Glutamatergic neuron (in vitro differentiated cells): ENCODE data around the gene CCDC172. TPM values are rescaled to one million over a fixed set of nuclear protein-coding genes. Genes with fewer than 3 reads are reported as not detected.

Source experiments
- DNase-seq: peaks from one replicate; pipeline ENCODE4 v3.0.0; 2022
- H3K27ac Mint-ChIP-seq: one replicate; pipeline ENCODE4 v1.8.0; 2020; ENCODE audit warnings: mild to moderate bottlenecking, mixed read lengths, inconsistent platforms; ENCODE audit not compliant: unreplicated experiment
- H3K27me3 Mint-ChIP-seq: one replicate; pipeline ENCODE4 v1.8.0; 2020; ENCODE audit warnings: mild to moderate bottlenecking, moderate library complexity, mixed read lengths, inconsistent platforms; ENCODE audit not compliant: unreplicated experiment
- H3K36me3 Mint-ChIP-seq: one replicate; pipeline ENCODE4 v1.8.0; 2020; ENCODE audit warnings: mild to moderate bottlenecking, mixed read lengths, inconsistent platforms; ENCODE audit not compliant: unreplicated experiment
- H3K4me1 Mint-ChIP-seq: one replicate; pipeline ENCODE4 v1.8.0; 2020; ENCODE audit warnings: mild to moderate bottlenecking, low read depth, mixed read lengths, inconsistent platforms; ENCODE audit not compliant: unreplicated experiment
- H3K4me3 Mint-ChIP-seq: one replicate; pipeline ENCODE4 v1.8.0; 2020; ENCODE audit warnings: mild to moderate bottlenecking, mixed read lengths, inconsistent platforms; ENCODE audit not compliant: unreplicated experiment
- H3K9me3 Mint-ChIP-seq: one replicate; pipeline ENCODE4 v1.8.0; 2020; ENCODE audit warnings: mild to moderate bottlenecking, moderate library complexity, mixed read lengths, inconsistent platforms; ENCODE audit not compliant: unreplicated experiment
- total RNA-seq: library from RNA; stranded (reverse); fragmentation: NEBNext Ultra II Directional; extraction: Animal tissue kit (Norgen Biotek cat#: 25700); gene quantifications from one replicate; pipeline ENCODE4 v1.2.1, GENCODE V29; 2021; ENCODE audit not compliant: unreplicated experiment
- TF ChIP-seq, protein P1 (sequence below): fragments of 200-600 bp; sonication (generic); IDR thresholded peaks from one replicate; pipeline ENCODE4 v1.5.0; 2021; ENCODE audit not compliant: partially characterized antibody, unreplicated experiment

CCDC172 gene
- total RNA-seq, 1 donor from 2014 or later, result not detected

DNA sequence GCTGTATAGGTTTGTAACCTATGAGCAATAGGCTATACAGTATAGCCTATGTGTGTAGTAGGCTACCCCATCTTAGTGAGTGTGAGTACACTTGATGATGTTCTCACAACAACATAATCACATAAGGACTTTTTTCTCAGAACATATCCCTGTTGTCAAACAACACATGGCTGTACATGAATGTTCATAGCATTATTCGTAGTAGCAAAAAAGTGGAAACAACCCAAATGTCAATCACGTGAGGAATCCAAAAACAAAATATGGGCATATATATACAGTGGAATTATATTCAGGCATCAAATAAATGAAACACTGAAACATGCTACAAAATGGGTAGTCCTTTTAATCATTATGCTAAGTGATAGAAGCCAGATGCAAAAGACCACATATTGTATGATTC, 31.1 kb downstream of the CCDC172 start:
- Mint-ChIP-seq H3K4me3 (no peak overlapping the region), H3K4me1 (no peaks in the 10 kb centered on the region), H3K9me3 (no peaks in the 10 kb centered on the region), H3K27me3 (peaks cover 1% of the 10 kb centered on the region), H3K36me3 (no peaks in the 10 kb centered on the region), H3K27ac (no peak overlapping the region)
- DNase-seq, result no peak
- TF ChIP-seq, protein P1, sequence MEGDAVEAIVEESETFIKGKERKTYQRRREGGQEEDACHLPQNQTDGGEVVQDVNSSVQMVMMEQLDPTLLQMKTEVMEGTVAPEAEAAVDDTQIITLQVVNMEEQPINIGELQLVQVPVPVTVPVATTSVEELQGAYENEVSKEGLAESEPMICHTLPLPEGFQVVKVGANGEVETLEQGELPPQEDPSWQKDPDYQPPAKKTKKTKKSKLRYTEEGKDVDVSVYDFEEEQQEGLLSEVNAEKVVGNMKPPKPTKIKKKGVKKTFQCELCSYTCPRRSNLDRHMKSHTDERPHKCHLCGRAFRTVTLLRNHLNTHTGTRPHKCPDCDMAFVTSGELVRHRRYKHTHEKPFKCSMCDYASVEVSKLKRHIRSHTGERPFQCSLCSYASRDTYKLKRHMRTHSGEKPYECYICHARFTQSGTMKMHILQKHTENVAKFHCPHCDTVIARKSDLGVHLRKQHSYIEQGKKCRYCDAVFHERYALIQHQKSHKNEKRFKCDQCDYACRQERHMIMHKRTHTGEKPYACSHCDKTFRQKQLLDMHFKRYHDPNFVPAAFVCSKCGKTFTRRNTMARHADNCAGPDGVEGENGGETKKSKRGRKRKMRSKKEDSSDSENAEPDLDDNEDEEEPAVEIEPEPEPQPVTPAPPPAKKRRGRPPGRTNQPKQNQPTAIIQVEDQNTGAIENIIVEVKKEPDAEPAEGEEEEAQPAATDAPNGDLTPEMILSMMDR, result no peak

DNA sequence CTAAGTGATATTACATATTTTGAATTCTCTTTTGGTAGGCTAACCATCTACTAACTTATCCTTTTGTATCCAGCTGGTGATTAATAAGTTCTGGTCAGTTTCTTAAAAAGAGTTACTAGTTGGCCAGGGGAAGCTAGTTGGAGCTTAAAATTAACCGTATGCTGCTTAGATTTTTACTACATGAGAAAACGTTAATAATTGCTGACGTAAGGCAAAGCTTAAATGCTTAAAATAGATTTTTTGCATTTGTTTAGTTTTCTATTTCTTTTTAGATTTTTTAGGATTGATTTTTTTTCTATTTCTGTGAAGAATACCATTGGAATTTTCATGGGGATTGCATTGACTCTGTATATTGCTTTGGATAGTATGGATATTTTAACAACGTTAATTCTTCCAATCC, 32.6 kb downstream of the CCDC172 start:
- no peaks in the 10 kb centered on the region for H3K36me3 Mint-ChIP-seq
- peaks cover 1% of the 10 kb centered on the region for H3K27me3 Mint-ChIP-seq
- H3K4me1 Mint-ChIP-seq, result no peaks in the 10 kb centered on the region

DNA sequence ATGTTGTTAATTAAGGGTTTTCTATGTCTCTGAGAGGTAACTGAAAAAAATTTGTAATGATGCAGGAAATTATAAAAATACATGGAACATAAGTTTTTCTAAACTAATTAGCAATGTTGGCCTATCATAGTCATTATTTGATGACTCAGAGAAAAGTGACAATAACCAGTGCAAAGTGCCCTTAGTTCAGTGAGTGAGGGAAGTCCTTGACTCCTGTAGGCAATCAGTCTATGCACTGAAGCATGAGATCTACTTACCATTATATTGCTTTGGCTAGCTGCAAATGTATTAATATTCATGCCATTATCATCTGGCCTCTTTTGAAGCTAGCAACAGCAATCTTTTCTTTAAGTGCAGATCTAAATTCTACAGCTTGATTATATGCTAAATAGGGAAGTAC, 40.6 kb downstream of the CCDC172 start:
- no peaks in the 10 kb centered on the region for H3K27me3 Mint-ChIP-seq
- DNase-seq, result no peak
- H3K4me3 Mint-ChIP-seq, result no peak overlapping the region
- no peak overlapping the region for H3K27ac Mint-ChIP-seq
- no peaks in the 10 kb centered on the region for H3K9me3 Mint-ChIP-seq
- no peaks in the 10 kb centered on the region for H3K4me1 Mint-ChIP-seq
- TF ChIP-seq, protein P1, result no peak
- no peaks in the 10 kb centered on the region for H3K36me3 Mint-ChIP-seq

More for the DNA sequence above, 32.6 kb downstream of the CCDC172 start:
- Mint-ChIP-seq H3K9me3 (no peaks in the 10 kb centered on the region), H3K27ac (no peak overlapping the region), H3K4me3 (no peak overlapping the region)
- DNase-seq, result no peak
- TF ChIP-seq, protein P1, result no peak

DNA sequence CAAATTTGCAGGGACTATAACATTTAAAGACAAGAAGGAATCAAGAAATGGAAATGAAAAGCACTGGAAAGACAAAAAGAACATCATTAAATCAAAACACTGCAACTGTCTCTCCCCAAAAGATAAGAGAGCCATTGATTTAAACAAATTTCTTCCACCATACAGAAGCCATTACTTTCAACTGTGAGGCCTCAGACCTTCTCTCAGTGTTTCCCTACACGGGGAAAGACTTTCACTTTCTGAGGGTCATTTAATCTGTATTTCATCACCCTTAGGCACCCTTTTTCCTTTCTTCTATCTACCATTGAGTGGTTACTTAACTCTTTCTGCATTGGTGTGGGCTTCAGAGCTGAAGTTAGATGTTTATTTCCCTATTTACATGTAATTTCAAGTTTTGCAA, 47.5 kb downstream of the CCDC172 start:
- Mint-ChIP-seq H3K27ac (no peak overlapping the region), H3K4me3 (no peak overlapping the region), H3K4me1 (no peaks in the 10 kb centered on the region), H3K36me3 (no peaks in the 10 kb centered on the region), H3K9me3 (peaks cover 1% of the 10 kb centered on the region), H3K27me3 (peaks cover 1% of the 10 kb centered on the region)
- TF ChIP-seq, protein P1, result no peak
- no peak for DNase-seq

DNA sequence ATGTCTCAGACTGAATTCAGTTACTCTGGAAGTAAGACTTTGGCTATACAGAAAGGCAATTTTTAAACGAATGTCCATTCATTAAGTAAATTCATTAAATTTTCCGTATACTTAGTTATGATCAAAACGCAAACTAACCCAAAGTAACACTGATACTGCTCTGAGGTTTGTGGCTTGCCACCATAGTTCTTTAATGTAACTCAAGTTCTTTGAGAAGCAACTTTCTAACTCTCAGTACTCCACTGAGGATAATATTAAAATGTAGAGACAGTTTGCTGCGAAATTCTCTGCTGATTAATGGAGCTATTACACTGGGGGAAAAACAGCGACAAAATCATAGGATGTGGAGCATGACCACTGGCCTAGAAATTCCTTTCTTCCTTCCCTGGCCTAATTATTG, 58.0 kb downstream of the CCDC172 start:
- peaks cover 22% of the 10 kb centered on the region for H3K4me1 Mint-ChIP-seq
- TF ChIP-seq, protein P1, result no peak
- no peaks in the 10 kb centered on the region for H3K9me3 Mint-ChIP-seq
- no peaks in the 10 kb centered on the region for H3K36me3 Mint-ChIP-seq
- no peak overlapping the region for H3K4me3 Mint-ChIP-seq
- DNase-seq, result no peak
- no peak overlapping the region for H3K27ac Mint-ChIP-seq
- no peaks in the 10 kb centered on the region for H3K27me3 Mint-ChIP-seq
